Measurements from ENCODE around the gene STAG3. TPM values are rescaled to one million over a fixed set of nuclear protein-coding genes. Genes with fewer than 3 reads are reported as not detected.
"Not testable (repeated sequence)": the region's sequence is repeated elsewhere in the genome, so short reads cannot be mapped to it uniquely, and the experiment has no call there.

The STAG3 gene
- total and polyA plus RNA-seq, 2 donors = 0.61 to 0.90 TPM

GRCh38 chr7:100195901-100196322, 18.2 kb downstream of the STAG3 start:
- H3K36me3 ChIP-seq (ENCODE audit: insufficient read depth); H3K4me1 ChIP-seq (ENCODE audit: insufficient read depth); DNase-seq (ENCODE audit: extremely low spot score); H3K4me3 ChIP-seq (ENCODE audit: low read depth, low read length); H3K27ac ChIP-seq (ENCODE audit: low read depth): not testable (repeated sequence)
- WGBS = 95% methylated on average over 6 of the region's 6 CpGs

DNA sequence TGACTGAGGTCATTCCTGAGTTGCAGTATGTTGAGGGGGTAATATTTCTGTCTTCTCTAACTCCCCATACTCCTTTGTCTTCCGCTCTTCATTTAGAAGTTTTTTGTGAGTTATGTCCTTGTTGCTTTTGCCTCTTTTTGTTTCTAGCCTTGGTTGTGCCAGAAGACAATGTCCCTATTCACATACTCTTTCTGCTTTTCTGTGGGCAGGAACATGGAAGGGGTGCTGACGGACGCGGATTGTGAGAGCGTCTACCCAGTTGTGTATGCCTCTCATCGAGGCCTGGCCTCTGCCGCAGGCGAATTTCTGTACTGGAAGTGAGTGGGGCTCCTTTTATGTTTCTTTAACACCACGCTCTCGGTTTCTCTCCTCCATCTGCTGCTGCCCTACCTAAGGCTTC, 20.5 kb downstream of the STAG3 start:
- DNase-seq (ENCODE audit: extremely low spot score) = no peak
- Histone ChIP-seq H3K4me1 (ENCODE audit: insufficient read depth) (no peaks in the 10 kb centered on the region), H3K36me3 (ENCODE audit: insufficient read depth) (no peaks in the 10 kb centered on the region), H3K27ac (ENCODE audit: low read depth) (no peak overlapping the region), H3K4me3 (ENCODE audit: low read depth, low read length) (no peak overlapping the region)
- 91% methylated on average over 10 of the region's 10 CpGs for WGBS

GRCh38 chr7:100200693-100201092, 23.0 kb downstream of the STAG3 start:
- no peak overlapping the region for H3K27ac ChIP-seq (ENCODE audit: low read depth)
- 87% methylated on average over 11 of the region's 11 CpGs for WGBS
- H3K4me3 ChIP-seq (ENCODE audit: low read depth, low read length) = no peak overlapping the region
- no peaks in the 10 kb centered on the region for H3K36me3 ChIP-seq (ENCODE audit: insufficient read depth)
- no peak for DNase-seq (ENCODE audit: extremely low spot score)
- no peaks in the 10 kb centered on the region for H3K4me1 ChIP-seq (ENCODE audit: insufficient read depth)

GRCh38 chr7:100204454-100204853, 26.7 kb downstream of the STAG3 start:
- no peaks in the 10 kb centered on the region for H3K4me1 ChIP-seq (ENCODE audit: insufficient read depth)
- no peaks in the 10 kb centered on the region for H3K36me3 ChIP-seq (ENCODE audit: insufficient read depth)

DNA sequence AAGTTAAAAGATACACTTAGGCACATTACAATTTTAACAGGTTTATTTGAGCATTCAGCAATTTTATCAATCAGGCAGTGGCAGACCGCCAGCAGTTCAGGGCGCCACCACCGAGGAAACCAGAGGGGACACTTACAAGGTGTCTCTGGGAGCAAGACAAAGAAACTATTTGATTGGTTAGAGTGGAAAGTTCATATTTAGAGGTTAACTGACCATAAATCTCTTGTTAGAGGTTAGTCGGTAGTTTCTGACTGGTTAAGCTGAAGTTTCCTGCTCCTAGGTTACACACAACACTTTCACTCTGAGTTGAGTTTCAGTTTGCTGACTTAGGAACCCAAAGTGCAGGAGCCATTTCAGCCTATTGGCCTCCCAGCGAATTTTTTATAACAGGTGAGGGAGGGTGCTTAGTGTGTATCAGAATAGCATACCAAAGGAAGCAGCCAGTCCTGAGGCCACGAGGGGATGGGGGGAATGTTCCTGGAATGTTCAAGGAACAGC, 31.2 kb downstream of the STAG3 start:
- WGBS = 43% methylated on average over 6 of the region's 6 CpGs
- H3K4me1 ChIP-seq (ENCODE audit: insufficient read depth) = no peaks in the 10 kb centered on the region
- DNase-seq (ENCODE audit: extremely low spot score) = no peak
- no peaks in the 10 kb centered on the region for H3K36me3 ChIP-seq (ENCODE audit: insufficient read depth)
- H3K4me3 ChIP-seq (ENCODE audit: low read depth, low read length) = no peak overlapping the region
- no peak overlapping the region for H3K27ac ChIP-seq (ENCODE audit: low read depth)

More at GRCh38 chr7:100204454-100204853, 26.7 kb downstream of the STAG3 start:
- Histone ChIP-seq H3K27ac (ENCODE audit: low read depth) (no peak overlapping the region), H3K4me3 (ENCODE audit: low read depth, low read length) (no peak overlapping the region)
- WGBS = 86% methylated on average over 9 of the region's 9 CpGs
- DNase-seq (ENCODE audit: extremely low spot score) = no peak

DNA sequence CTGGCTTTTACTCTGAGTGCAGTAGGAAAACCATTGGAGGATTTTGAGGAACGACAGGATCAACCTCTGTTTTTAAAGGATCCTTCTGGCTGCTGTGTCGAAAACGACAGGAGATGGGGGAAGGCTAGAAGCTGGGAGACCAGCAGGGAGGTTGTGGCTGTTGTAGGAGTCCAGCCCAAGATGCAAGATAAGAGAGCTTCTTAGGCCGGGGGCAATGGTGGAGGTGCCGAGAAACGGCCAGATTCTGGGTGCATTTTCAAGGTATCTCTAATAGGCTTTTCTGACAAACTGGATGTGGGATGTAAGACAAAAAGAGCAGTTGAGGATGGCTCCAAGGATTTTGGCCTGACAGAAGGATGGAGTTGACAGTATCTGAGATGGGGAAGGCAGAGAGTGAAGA, 31.8 kb downstream of the STAG3 start:
- 60% methylated on average over 6 of the region's 6 CpGs for WGBS
- H3K27ac ChIP-seq (ENCODE audit: low read depth) = no peak overlapping the region
- no peaks in the 10 kb centered on the region for H3K4me1 ChIP-seq (ENCODE audit: insufficient read depth)
- no peak overlapping the region for H3K4me3 ChIP-seq (ENCODE audit: low read depth, low read length)
- no peaks in the 10 kb centered on the region for H3K36me3 ChIP-seq (ENCODE audit: insufficient read depth)
- DNase-seq (ENCODE audit: extremely low spot score) = no peak

- no peak for DNase-seq (ENCODE audit: extremely low spot score)
- H3K27ac ChIP-seq (ENCODE audit: low read depth) = no peak overlapping the region
- no peak overlapping the region for H3K4me3 ChIP-seq (ENCODE audit: low read depth, low read length)
- H3K36me3 ChIP-seq (ENCODE audit: insufficient read depth) = no peaks in the 10 kb centered on the region
- no peaks in the 10 kb centered on the region for H3K4me1 ChIP-seq (ENCODE audit: insufficient read depth)
- 75% methylated on average over 5 of the region's 5 CpGs for WGBS
These were observed 33.1 kb downstream of the STAG3 start for GRCh38 chr7:100210805-100211204.

DNA sequence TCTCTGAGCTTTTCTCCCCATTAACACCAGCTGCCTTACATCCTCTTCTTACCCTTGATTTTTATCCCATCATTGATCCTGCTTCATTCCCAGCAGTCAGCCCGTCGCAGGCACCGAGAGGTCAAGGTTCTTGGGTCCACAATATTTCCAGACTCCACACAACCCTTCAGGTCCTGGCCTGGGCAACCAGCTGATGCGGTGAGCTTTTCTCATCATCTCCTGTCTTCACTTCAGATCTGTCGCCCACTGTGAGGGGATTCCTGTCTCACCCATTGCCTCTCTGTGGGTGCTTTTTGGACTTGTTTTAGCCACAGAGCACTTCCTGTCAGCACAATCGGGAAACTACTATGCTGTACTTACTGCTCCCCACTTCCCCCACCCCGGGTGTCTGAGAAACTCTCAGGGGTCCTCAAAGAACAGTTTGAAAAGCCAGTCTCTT, 33.6 kb downstream of the STAG3 start:
- 81% methylated on average over 7 of the region's 7 CpGs for WGBS
- Histone ChIP-seq H3K4me1 (ENCODE audit: insufficient read depth) (no peaks in the 10 kb centered on the region), H3K36me3 (ENCODE audit: insufficient read depth) (no peaks in the 10 kb centered on the region), H3K27ac (ENCODE audit: low read depth) (no peak overlapping the region), H3K4me3 (ENCODE audit: low read depth, low read length) (no peak overlapping the region)
- DNase-seq (ENCODE audit: extremely low spot score) = no peak

DNA sequence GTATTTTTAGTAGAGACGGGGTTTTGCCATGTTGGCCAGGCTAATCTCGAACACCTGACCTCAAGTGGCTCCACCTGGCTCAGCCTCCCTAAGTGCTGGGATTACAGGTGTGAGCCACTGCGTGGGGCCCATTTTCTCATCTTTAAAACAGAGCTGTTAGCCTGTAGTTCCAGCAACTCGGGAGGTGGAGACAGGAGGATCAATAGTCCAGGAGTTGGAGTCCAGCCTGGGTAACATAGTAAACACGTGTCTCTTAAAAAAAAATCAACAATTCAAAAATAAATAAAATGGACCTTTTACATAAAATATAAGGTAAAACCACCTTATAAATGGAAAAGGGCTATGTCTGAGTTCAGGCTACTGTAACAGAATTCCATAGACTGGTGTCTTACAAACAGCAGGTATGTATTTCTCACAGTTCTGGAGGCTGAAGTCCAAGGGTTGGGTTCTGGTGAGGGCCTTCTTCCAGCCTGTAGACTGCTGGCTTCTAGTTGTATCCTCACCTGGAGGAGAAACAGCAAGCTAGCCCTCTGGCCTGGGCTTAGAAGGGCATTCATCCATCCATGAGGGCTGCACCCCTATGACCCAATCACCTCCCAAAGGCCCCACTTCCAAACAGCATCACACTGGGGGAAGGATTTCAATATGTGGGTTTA, 35.0 kb downstream of the STAG3 start:
- 82% methylated on average over 5 of the region's 5 CpGs for WGBS
- no peak overlapping the region for H3K27ac ChIP-seq (ENCODE audit: low read depth)
- no peak for DNase-seq (ENCODE audit: extremely low spot score)

DNA sequence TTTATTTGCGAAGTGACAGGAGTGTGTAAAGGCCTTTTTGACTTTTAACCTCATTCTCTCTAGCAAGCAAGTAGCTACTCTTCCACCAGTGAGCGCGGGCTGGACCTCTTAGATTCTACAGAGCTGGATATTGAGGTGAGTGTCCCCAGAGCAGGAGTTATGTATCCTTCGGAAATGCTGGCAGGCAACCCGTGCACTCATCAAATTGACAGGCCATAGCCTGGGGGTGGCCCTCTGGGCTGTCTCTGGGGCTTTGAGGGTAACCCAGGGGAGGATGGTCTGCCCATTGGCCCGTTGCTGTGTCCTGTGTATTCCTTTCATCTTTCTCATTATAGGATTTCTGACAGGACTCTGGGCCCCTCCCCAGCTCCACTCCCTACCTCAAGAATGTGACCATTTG, 36.0 kb downstream of the STAG3 start:
- DNase-seq (ENCODE audit: extremely low spot score) = no peak
- Histone ChIP-seq H3K27ac (ENCODE audit: low read depth) (no peak overlapping the region), H3K4me1 (ENCODE audit: insufficient read depth) (no peaks in the 10 kb centered on the region), H3K36me3 (ENCODE audit: insufficient read depth) (no peaks in the 10 kb centered on the region), H3K4me3 (ENCODE audit: low read depth, low read length) (no peak overlapping the region)
- WGBS = 60% methylated on average over 6 of the region's 6 CpGs

More for the DNA sequence above, 35.0 kb downstream of the STAG3 start:
- Histone ChIP-seq H3K36me3 (ENCODE audit: insufficient read depth) (no peaks in the 10 kb centered on the region), H3K4me3 (ENCODE audit: low read depth, low read length) (no peak overlapping the region), H3K4me1 (ENCODE audit: insufficient read depth) (no peaks in the 10 kb centered on the region)

DNA sequence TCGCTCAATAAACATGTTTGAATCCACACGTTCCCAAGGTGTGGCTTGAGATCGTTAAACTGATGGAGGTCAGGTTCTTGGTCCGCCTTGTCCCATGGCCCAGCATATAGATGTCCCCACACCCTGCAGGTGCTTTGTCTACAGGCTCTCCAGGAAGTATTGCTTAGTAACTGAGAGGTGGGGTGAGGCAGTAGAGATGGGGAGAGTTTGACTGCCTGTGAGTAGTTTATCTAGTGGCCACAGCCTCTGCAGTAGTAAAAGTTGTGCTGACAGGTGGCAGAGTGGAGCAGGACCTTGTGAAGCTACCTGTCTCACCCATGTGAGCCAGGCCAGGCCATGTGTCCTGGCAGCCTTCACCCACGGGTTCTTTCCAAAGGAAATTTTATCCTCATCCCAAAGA, 36.6 kb downstream of the STAG3 start:
- not testable (repeated sequence) for DNase-seq (ENCODE audit: extremely low spot score); H3K4me1 ChIP-seq (ENCODE audit: insufficient read depth); H3K4me3 ChIP-seq (ENCODE audit: low read depth, low read length); H3K36me3 ChIP-seq (ENCODE audit: insufficient read depth); H3K27ac ChIP-seq (ENCODE audit: low read depth)
- WGBS = 77% methylated on average over 5 of the region's 5 CpGs

- Histone ChIP-seq H3K27ac (ENCODE audit: low read depth) (no peak overlapping the region), H3K36me3 (ENCODE audit: insufficient read depth) (no peaks in the 10 kb centered on the region), H3K4me1 (ENCODE audit: insufficient read depth) (no peaks in the 10 kb centered on the region), H3K4me3 (ENCODE audit: low read depth, low read length) (no peak overlapping the region)
- 30% methylated on average over 6 of the region's 6 CpGs for WGBS
- DNase-seq (ENCODE audit: extremely low spot score) = peak; percentile 32
These were observed 38.2 kb downstream of the STAG3 start for GRCh38 chr7:100215895-100216294.

GRCh38 chr7:100217934-100218333, 40.2 kb downstream of the STAG3 start:
- not testable (repeated sequence) for H3K27ac ChIP-seq (ENCODE audit: low read depth); DNase-seq (ENCODE audit: extremely low spot score); H3K36me3 ChIP-seq (ENCODE audit: insufficient read depth); H3K4me3 ChIP-seq (ENCODE audit: low read depth, low read length); H3K4me1 ChIP-seq (ENCODE audit: insufficient read depth)
- 1% methylated on average over 2 of the region's 5 CpGs for WGBS

DNA sequence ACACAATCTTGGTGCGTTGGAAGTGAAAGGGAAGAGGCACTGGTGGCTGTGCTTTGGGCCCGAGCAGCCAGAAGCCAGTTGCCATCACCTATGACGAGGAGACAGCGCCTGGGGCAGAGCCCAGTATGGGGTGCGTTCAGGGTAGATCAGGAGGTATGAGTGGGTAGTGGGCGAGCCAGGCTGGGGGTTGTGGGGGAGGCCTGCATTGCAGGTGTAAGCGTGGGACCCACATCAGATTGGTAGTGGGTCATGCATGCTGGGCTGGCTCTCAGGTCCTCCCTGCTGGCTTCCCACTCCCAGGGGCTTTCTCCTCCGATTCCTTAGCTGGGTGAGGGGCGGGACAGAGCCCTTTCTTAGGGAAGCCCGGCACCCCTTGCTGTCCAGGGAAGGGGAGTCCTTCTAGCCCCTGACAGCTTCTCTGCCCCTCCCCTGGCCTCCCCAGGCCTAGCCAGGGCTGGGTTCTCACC, 41.6 kb downstream of the STAG3 start:
- Histone ChIP-seq H3K4me3 (ENCODE audit: low read depth, low read length) (no peak overlapping the region), H3K27ac (ENCODE audit: low read depth) (no peak overlapping the region), H3K4me1 (ENCODE audit: insufficient read depth) (no peaks in the 10 kb centered on the region), H3K36me3 (ENCODE audit: insufficient read depth) (peaks cover 2% of the 10 kb centered on the region)
- no peak for DNase-seq (ENCODE audit: extremely low spot score)
- 84% methylated on average over 10 of the region's 10 CpGs for WGBS

Measured in urinary bladder (tissue), 4 donors.